ENCODE results near the gene SCUBE2.
"Not testable (repeated sequence)": the region's sequence is repeated elsewhere in the genome, so short reads cannot be mapped to it uniquely, and the experiment has no call there.

SCUBE2 gene

DNA sequence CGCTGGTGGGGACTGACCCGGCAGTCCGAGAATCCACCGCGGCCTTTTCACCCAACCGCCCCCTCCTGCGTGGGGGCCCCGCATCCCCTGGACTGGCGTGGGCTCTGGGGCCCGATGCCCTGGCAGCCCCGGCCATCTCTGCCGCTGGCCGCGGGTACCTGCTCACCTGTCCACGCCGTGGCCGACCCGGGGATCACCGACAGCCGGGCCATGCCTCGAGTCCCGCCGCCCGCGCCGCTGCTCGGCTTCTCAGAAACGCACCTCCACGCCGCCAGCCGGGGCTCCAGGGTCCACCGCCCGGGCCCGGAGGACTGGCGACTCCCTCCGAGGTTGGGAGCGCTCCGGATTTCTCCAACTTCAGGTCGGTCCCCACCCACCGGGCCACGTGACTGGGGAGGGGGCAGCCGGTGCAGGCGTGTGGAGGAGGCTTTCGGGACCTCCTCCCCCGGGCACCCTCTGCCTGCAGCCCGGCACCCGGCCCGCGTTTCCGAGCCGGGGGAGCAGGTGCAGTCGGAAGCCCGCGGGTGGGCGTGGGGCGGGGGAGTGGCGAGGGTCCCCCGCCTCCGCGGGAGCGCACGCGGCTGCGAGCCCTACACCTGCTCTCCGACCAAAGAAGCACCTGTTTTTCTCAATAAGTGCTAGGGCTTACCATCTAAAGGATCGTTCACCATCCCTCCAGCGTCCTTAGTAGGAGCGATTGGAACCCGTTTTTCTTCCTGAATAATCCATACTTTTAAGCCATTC is 87.0 kb downstream of the SCUBE2 start:
- DNase-seq (ENCODE audit: low spot score), result no peak

DNA sequence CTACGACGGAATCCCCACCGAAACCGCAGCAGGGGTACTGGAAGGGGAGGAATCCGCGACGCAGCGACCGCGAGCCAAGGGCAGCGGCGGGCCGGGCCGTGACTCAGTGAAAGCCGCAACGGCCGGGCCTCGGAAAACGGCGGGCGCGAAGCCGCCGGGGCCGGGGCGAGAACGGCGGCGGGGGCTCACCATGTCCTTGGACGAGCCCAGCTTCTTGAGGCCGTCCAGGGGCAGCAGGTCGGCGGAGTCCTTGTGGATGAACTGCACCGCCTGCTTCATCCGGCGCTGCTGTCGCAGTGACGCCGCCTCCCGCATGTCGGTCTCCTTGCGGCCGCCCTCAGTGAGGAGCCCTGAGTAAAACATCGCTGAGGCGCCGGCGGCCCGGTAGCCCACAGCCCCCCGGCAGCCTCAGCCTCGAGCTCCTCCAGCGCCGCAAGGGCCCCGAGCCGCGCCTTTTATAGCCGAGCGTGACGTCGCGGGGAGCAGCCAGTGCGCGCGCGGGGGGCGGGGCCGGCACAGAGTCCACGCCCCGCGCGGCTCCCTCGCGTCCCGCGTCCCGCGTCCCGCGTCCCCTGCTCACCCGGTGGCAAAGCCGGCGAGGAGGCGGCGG is 87.7 kb downstream of the SCUBE2 start, which contains the start of gene NRIP3:
Gene NRIP3, minus strand, starts transcription at position 429 of the 610 bp plus-strand sequence. Its CDS starts 66 bp downstream, at position 363.
- DNase-seq (ENCODE audit: low spot score), result peak; percentile 81

DNA sequence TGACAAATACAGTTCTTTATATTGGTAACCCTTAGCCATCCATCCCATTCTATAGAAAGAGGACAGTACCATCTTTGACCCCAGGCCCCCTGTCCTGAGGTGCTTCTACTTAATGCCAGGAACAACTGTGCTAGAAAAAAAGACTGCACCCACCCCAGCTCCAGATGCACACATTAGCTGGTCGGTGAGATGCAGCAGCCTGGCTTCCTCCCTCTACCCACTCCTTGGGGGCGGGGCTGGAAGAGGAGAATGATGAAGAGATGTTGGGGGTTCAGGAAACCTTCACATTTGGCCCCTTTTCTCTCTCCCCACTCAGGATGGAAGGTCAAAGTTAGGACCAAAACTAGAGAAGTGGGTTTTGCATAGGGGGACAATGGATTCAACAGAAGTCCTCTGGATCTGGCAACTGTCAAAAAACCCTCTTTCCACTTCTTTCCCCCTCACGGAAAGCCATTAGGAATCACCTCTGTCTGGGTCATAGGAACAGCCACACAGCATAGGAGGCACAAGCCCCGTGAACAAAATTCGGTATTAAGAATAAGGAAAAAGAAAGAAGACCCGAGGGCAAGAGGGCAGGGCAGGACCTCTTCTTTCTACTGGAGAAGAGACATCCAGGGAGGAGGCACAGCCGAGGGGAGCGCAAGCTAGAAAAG is 88.4 kb downstream of the SCUBE2 start:
- DNase-seq (ENCODE audit: low spot score), result no peak

DNA sequence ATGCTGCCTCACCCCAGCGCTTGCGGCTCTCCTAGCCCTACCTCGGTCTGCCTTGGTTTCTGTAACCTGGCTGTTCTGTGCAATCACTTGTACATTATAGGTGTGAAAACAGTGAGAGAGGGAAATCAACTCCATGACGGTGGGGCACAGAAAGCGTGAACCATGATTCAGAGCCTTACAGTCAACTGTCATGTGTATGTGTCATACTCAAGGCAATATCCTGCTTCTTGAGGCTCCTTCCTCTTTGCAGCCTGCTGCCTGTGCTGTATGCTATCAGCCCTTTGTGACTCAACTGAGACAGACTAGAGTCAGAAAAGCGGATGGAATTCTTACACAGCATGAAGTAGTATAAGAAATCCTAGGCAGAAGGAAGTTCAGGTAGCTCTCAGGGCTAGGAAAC is 89.7 kb downstream of the SCUBE2 start:
- DNase-seq (ENCODE audit: low spot score), result no peak

DNA sequence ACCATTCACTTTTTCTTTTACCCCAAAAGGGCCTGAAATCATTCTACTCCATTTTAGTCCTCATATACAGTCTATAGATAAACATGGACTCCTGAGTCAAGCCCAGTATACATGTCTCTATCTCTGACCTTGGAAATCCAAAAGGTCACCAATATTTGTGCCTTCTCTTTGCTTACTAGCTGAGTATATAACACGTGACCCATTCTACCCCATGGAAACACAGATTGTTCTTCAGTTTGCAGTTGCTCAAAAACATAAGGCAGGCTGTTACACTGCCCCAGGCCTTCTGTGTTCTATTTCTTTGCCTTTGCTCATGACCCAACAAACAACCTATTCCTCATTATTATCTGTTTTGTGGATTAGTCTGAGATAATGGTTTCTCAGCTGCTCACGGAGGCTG is 93.4 kb downstream of the SCUBE2 start:
- no peak for DNase-seq (ENCODE audit: low spot score)

DNA sequence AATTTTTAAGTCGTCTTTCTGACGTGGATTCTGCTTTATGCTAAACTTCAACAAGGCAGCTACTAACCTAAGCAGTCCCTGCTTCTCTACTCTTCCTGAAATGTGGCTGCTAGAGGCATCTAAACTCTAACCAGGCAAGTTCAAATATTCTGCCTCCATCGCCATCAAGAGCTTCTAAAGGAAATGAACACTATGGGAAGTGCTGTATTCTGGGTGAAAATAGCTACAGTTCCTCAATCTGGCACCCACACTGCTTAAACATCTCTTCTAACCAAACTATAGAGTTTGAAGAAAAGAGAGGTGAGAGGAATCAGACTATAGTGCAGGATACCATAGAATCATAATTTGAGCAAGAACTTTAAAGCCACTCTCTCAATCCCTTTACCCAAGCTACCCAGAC is 93.9 kb downstream of the SCUBE2 start:
- no peak for DNase-seq (ENCODE audit: low spot score)

DNA sequence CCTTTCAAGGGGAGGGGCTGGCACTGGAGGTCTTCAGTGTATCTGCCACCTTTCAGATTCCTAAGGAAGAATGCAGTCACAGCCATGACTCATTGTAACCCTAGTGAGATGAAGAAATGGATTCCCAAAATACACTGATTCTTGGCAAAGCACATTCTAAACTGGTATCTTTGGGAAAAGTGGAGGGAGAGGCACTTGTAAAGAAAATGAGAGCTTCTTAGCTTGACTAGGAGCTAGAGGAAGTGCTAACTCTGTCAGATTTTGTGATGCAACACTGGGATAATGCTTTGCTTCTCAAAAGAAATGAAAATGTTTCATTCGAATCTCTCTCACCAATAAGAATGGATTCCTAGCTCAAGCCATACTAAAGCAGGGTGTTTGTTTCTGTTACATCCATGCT is 101.9 kb downstream of the SCUBE2 start:
- peak; percentile 47 for DNase-seq (ENCODE audit: low spot score)

DNA sequence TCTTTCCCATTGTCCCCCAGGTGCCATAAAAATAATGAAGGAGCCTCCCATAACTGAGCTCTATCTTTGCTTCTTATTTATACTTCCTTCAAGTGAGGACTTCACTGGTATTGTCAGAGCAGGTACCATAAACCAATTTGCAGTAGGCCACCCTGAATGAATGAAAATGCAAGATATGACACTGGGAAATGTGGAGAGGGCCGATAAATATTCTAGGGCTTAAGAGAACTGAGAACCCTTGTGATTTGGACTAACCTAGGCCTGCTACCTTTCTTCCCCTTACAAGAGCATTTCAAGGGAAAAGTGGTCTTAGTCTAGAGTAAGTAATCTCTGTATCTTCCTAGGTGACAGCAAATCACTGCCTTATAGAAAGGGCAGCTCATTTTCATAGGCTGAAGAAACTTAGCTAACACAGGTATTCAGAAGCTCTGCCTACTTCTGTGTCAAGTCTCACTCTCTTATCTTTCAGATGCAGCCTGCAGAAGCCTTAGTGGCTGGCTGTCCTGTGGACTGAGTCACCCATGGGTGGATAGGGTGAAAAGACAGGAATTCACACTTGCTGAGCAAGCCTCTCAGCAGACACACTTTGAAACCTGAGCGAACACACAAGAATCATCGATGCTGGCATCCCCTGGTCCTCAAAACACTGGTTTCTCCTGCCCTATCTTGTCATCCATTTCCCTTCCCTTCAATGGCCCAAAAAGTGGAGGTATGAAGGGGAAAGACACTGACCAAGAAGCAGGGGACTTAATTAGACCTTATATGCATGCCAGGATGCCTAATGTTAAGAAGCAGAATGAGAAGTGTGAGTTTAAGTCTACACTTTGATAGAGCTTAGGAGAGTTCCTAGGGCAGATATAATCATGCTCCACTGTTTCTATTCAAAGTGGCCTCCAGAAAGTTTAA is 102.8 kb downstream of the SCUBE2 start:
- peak; percentile 85 for DNase-seq (ENCODE audit: low spot score)

DNA sequence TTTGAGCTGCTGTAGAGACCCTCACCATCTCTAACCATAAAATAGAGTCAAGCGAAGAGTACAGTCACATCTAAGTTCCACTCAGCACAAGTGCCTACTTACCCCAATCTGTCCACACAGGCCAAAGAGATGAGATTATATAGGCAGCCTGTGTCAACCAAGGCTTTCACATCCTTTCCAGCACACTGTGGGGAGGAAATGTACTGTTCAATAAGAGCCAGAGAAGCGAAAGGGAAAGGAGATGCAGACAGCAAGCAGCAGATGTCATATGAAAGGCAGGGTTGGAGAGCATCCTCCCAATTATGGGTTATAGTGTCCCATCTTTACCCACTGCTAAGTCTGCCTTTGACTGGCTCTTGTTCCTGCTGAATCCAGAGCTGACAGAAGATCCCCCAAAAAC is 104.0 kb downstream of the SCUBE2 start:
- no peak for DNase-seq (ENCODE audit: low spot score)

DNA sequence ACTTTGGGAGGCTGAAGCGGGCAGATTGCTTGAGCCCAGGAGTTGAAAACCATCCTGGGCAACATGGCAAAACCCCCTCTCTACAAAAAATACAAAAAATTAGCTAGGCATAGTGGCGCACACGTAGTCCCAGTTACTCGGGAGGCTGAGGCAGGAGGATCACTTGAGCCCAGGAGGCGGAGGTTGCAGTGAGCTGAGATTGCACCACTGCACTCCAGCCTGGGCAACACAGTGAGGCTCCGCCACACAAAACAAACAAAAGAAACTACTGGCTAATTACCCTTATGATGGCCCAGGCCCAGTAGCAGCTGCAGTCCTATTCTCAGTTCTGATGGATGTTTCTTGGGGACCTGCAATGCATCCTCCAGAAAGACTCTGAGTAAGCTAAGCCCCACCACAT is 104.6 kb downstream of the SCUBE2 start:
- DNase-seq (ENCODE audit: low spot score), result not testable (repeated sequence)

DNA sequence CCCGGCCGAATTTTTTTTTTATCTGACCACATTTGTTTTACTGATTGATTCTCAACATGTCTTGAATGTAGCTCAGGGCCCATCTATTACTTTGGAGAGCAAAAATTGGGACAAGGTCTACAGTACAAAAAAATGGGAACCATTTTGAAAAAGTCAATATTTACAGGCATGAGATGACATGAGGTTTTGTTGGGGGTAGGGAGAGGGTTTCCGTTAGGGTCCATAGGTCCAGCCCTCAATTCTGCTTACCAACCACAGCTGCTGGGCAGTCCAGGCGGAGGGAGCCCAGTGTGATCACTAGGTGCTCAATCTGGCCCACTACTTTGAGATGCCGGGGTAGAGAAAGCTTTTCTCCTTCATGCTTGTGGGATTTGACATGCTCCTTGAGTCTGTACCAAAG is 105.9 kb downstream of the SCUBE2 start:
- no peak for DNase-seq (ENCODE audit: low spot score)

DNA sequence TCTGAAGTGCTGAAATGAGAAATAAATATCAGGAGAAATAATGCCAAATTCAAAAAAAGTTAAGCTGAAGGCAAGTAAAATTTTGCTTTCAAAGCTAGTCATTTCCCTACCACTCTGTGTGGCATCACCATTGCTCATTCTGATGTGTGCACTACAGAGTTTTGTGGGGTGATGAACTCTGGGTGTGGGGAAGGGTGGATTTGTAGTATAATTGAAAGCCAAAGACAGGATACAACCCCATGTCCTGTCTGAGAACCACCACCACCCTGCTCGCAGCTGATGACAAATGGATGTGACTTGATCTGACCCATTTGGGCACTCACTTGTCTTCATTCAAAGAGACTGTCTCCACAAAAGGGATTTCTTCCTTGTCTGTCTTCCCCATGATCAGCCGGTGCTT is 107.8 kb downstream of the SCUBE2 start:
- DNase-seq (ENCODE audit: low spot score), result no peak

DNA sequence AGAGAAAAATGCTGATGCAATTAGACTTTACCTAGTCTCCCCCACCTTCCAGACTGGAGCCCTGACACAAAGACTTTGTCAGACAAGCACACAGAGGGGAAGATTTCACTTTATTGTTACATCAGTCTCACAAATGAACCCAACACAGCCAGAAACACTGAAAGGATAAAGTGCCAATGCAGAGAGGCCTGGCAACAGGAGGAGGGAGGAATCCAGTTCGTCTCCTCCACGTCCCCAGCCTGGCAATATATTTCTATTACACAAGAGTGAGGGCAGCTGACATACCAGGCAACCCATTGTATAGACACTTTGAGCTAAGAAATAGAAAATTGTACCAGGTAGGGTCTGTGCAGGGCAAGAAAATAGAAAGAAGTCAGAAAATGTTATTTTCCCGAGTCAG is 110.9 kb downstream of the SCUBE2 start:
- DNase-seq (ENCODE audit: low spot score), result no peak

DNA sequence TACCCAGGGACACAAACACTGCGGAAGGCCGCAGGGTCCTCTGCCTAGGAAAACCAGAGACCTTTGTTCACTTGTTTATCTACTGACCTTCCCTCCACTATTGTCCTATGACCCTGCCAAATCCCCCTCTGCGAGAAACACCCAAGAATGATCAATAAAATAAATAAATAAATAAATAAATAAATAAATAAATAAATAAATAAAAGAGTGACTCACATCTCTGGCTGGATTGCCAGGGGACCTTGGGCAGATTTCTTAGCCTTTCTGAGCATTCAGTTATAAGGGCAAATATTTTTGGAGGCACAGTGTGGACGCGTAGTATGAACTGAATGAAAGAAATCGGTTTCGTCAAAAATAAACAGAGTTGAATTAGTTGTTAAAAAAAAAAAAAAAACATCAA is 112.0 kb downstream of the SCUBE2 start:
- DNase-seq (ENCODE audit: low spot score), result not testable (repeated sequence)

DNA sequence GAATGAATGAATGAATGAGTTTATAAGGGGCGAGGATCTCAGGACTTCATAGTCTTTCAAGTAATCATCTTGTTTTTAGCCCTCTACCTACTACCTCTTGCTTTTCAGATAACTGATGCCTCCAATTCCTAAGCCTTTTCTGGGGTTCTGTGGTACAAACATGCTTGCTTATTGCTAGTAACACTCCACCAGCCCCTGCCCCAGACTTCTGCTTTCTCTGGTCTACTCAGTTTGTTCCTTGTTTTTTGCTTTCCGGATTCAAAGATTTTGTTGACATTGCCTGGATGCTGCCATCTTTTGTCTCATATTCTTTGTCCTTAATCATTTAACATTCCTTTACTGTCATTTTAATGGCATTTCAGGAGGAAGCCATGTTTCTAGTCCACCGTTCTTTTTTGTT is 118.3 kb downstream of the SCUBE2 start:
- no peak for DNase-seq (ENCODE audit: low spot score)

DNA sequence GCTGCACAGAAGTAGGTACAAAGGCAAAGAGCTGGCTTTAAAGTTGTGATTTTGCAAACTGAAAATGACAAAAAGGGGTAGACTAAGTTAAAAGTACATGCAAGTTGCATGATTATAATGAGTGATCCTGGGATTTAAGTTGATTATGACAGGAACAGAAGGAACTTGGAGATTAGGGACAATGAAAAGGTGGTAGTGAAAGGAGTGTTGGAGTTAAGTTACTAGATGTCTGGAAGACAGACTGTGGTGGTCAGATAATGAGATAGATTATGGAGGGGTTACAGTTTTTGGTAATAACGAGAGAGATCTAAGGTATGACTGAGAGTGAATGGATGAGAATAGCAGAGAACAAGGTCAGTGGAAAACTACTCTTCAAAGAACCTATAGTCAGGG is 119.5 kb downstream of the SCUBE2 start:
- DNase-seq (ENCODE audit: low spot score), result no peak

DNA sequence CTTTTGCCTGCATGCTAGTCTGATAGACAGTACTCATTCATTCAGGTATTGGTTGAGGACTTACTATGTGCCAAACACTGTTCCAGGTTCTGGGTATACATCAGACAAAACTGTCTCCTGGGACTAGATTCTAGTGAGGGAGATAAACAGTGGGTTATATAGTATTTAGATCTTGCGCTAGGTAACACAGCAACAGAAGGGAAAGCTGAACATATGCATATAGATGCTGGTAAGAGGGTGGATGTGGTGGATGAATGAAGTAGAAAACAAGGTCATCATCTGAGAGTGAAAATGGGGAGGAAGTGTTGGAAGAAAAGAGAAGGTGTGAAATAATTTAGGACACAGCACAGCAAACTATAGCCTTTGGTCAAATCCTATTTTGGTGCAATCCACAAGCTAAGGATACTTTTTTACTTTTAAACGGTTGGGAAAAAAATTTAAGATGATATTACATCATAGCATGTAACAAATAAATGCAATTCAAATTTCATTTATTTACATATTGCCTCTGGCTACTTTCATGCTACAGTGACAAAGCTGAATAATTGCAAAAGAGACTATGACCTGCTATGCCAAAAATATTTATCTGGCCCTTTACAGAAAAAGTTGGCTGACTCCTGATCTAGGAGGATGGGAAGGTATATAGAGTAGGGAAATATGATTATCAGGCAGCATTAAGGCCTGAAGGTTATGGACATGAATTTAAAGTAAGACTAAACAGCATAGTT is 120.0 kb downstream of the SCUBE2 start:
- no peak for DNase-seq (ENCODE audit: low spot score)
